ENCODE results near the gene MMP17. TPM values are rescaled to one million over a fixed set of nuclear protein-coding genes. Genes with fewer than 3 reads are reported as not detected.

The MMP17 gene
- total and polyA plus RNA-seq, 10 of the 15 experiments (the other 5 are each of a cell fraction or from before 2014, with no cell fraction given), result 0.11 to 0.28 (median 0.23) TPM; not detected in 7

GRCh38 chr12:131827961-131828534 is at the start of gene MMP17 (continued):
- TF ChIP-seq BCLAF1 (IDR thresholded peaks at IDR 0.05) (no peak), NR2F1 (conservative IDR thresholded peaks at IDR 0.05) (0 out of 2 replicates have a peak, but pooled peaks have one; percentile 10), TCF3 (IDR thresholded peaks at IDR 0.05; ENCODE audit: borderline replicate concordance, insufficient read depth, low read depth, low read length) (no peak), POLR2A (IDR thresholded peaks at IDR 0.05; ENCODE audit: low read depth, low read length) (0 out of 2 replicates have a peak, but pooled peaks have one; percentile 26), TCF7 (IDR thresholded peaks at IDR 0.05; ENCODE audit: borderline replicate concordance) (no peak), NBN (IDR thresholded peaks at IDR 0.05) (no peak), KLF5 (IDR thresholded peaks at IDR 0.05; ENCODE audit: partially characterized antibody) (no peak), TAF1 (IDR thresholded peaks at IDR 0.05; ENCODE audit: borderline replicate concordance, low read depth, low read length) (peak; percentile 50; the same call in 1 of the 2 replicates), MEF2A (IDR thresholded peaks at IDR 0.05; ENCODE audit: insufficient read depth, low read depth, low read length) (no peak), RB1 (IDR thresholded peaks at IDR 0.05; ENCODE audit: borderline replicate concordance) (no peak), MXI1 (IDR thresholded peaks at IDR 0.05; ENCODE audit: low read depth, low read length) (no peak), ZNF274 (IDR thresholded peaks at IDR 0.05; ENCODE audit: insufficient read depth, insufficient read length) (no peak), RAD21 (IDR thresholded peaks at IDR 0.05; ENCODE audit: insufficient read depth, low read depth, low read length) (peak; percentile 51), RFX5 (IDR thresholded peaks at IDR 0.05; ENCODE audit: low read depth, low read length) (no peak), POU2F2 (IDR thresholded peaks at IDR 0.05; ENCODE audit: borderline replicate concordance, low read depth, low read length) (peak; percentile 79; the same call in 2 of the 3 replicates), EP300 (IDR thresholded peaks at IDR 0.05; ENCODE audit: borderline replicate concordance in 1 of 2, control insufficient read depth in 1 of 2, low read depth in 2 of 2, low read length in 2 of 2) (no peak), ZSCAN29 (IDR thresholded peaks at IDR 0.05) (no peak), NR2C1 (IDR thresholded peaks at IDR 0.05) (no peak), BCL11A (IDR thresholded peaks at IDR 0.05; ENCODE audit: low read depth, low read length) (no peak)

Data from GM12878 (cell line).